K562 (cell line): Measurements from ENCODE around the gene ZBTB47. TPM values are rescaled to one million over a fixed set of nuclear protein-coding genes. Genes with fewer than 3 reads are reported as not detected.

Source experiments
- BMI1 ChIP-seq: fragments of 150-350 bp; IDR thresholded peaks from 2 replicates; pipeline ENCODE4 v1.6.1; 2014; ENCODE audit warnings: low read length
- CREB3 ChIP-seq: fragments of 450-650 bp; conservative IDR thresholded peaks from 2 replicates; pipeline ENCODE4 v1.6.1; 2016; ENCODE audit warnings: missing genetic modification characterization, low read depth, mild to moderate bottlenecking, missing compliant biosample characterization, moderate library complexity
- CTCF ChIP-seq, 3 experiments: IDR thresholded peaks in 2 of 3; conservative IDR thresholded peaks in 1 of 3; 2 replicates each; pipeline ENCODE4 v1.5.1; 2011 to 2012; ENCODE audit warnings: low read length in 3 of 3, mild to moderate bottlenecking in 3 of 3, control low read depth in 2 of 3, improper control_type of control experiment in 1 of 3, inconsistent platforms in 1 of 3, low read depth in 1 of 3, mixed read lengths in 1 of 3, moderate library complexity in 1 of 3; ENCODE audit not compliant: insufficient read depth in 2 of 3
- FOS ChIP-seq: IDR thresholded peaks from 3 replicates; pipeline ENCODE4 v1.6.1; 2011; ENCODE audit not compliant: insufficient read length; ENCODE audit errors: extremely low read depth
- KDM4B ChIP-seq, 2 experiments: fragments of 450-650 bp in 1 of 2; sonication (generic) in 1 of 2; IDR thresholded peaks; 2 replicates each; pipeline ENCODE4 v1.6.1; 2016 to 2017; ENCODE audit warnings: borderline replicate concordance in 2 of 2, antibody characterized with exemption in 1 of 2, low read depth in 1 of 2, mild to moderate bottlenecking in 1 of 2
- POLR2AphosphoS5 ChIP-seq: IDR thresholded peaks from 2 replicates; pipeline ENCODE4 v1.6.1; 2011; ENCODE audit warnings: mild to moderate bottlenecking, low read depth, low read length, moderate library complexity; ENCODE audit not compliant: control insufficient read depth, insufficient read depth
- TARDBP ChIP-seq: fragments of 450-650 bp; IDR thresholded peaks from 2 replicates; pipeline ENCODE4 v1.6.1; 2016
- TCF7L2 ChIP-seq: fragments of 150-350 bp; IDR thresholded peaks from 2 replicates; pipeline ENCODE4 v1.6.1; 2016; ENCODE audit warnings: low read depth, mild to moderate bottlenecking, low read length, moderate library complexity
- ZBTB12 ChIP-seq: fragments of 250-450 bp; sonication (Bioruptor Pico); IDR thresholded peaks from 2 replicates; pipeline ENCODE4 v1.4.0; 2020
- ZKSCAN3 ChIP-seq: fragments of 250-450 bp; sonication (Bioruptor Pico); IDR thresholded peaks from 2 replicates; pipeline ENCODE4 v1.4.0; 2020
- ZNF175 ChIP-seq: fragments of 200-800 bp; sonication (Bioruptor generic); IDR thresholded peaks from 2 replicates; pipeline ENCODE4 v1.6.1; 2016; ENCODE audit warnings: low read depth, mild to moderate bottlenecking, missing genetic modification characterization, missing compliant biosample characterization
- ZNF212 ChIP-seq: fragments of 450-650 bp; formaldehyde crosslinking; IDR thresholded peaks from 2 replicates; pipeline ENCODE4 v1.4.0; 2020; ENCODE audit warnings: mild to moderate bottlenecking
- ZNF3 ChIP-seq: fragments of 250-450 bp; sonication (Bioruptor Pico); IDR thresholded peaks from 2 replicates; pipeline ENCODE4 v1.5.0; 2021; ENCODE audit warnings: mild to moderate bottlenecking, moderate library complexity
- ZNF316 ChIP-seq: fragments of 450-650 bp; IDR thresholded peaks from 2 replicates; pipeline ENCODE4 v1.6.1; 2016
- ZNF407 ChIP-seq: fragments of 450-650 bp; IDR thresholded peaks from 2 replicates; pipeline ENCODE4 v1.6.1; 2016; ENCODE audit warnings: low read depth
- polyA plus RNA-seq, 8 experiments: library from polyadenylated mRNA; depleted of rRNA in 4 of 8; stranded (reverse) in 5 of 8; unstranded in 3 of 8; fragments of >200 nt; fragmentation: Nextera tagmentation in 2 of 8; fragmentation: Illumina TruSeq in 1 of 8; extraction: Ambion mirVana in 2 of 8; extraction: Trizol in 1 of 8; gene quantifications; 2 replicates each; pipeline versions ENCODE4 v1.2.1 to v1.2.3, GENCODE V29; 2011 to 2014; ENCODE audit warnings: inconsistent platforms in 1 of 8, missing spikeins in 1 of 8
- total RNA-seq, 7 experiments: library from RNA; depleted of rRNA in 6 of 7; stranded (reverse); fragments of >200 nt in 6 of 7; fragmentation: Illumina TruSeq in 2 of 7; extraction: Trizol in 2 of 7; gene quantifications; 2 replicates each; pipeline versions ENCODE4 v1.2.1 to v1.2.3, GENCODE V29; 2011 to 2021; ENCODE audit warnings: low replicate concordance in 1 of 7

Gene ZBTB47
- total and polyA plus RNA-seq, 9 of the 15 experiments (the other 6 are each of a cell fraction or from before 2014, with no cell fraction given) = 0.11 to 4.6 (median 1.7) TPM; not detected in 1

GRCh38 chr3:42654331-42655201 lies 1.1 kb downstream of the ZBTB47 start (continued):
- TF ChIP-seq ZNF3 (CRISPR knock-in tag) (no peak), CREB3 (tag) (no peak), ZKSCAN3 (CRISPR knock-in tag) (no peak), KDM4B (IDR thresholded peaks at IDR 0.05; ENCODE audit: borderline replicate concordance in 2 of 2, low read depth in 1 of 2) (no peak), TARDBP (no peak), ZBTB12 (no peak), TCF7L2 (no peak), POLR2AphosphoS5 (0 out of 2 replicates have a peak, but pooled peaks have one; percentile 14), ZNF407 (no peak), BMI1 (no peak), CTCF (IDR thresholded peaks at IDR 0.05 in 2 of 3, conservative IDR thresholded peaks at IDR 0.05 in 1 of 3; ENCODE audit: insufficient read depth in 2 of 3, low read depth in 1 of 3, low read length in 3 of 3) (peak; percentile 24 to 40 (median 29); a peak in 3 of 6 replicates), ZNF212 (no peak), FOS (no peak), ZNF316 (no peak), ZNF175 (no peak)
